Astrocyte of the hippocampus (primary cell): ENCODE data around the gene SSRP1.

Source experiments
- DNase-seq: peaks from one replicate; pipeline ENCODE4 v3.0.0; 2011; ENCODE audit warnings: low read depth, low spot score

The SSRP1 gene

DNA sequence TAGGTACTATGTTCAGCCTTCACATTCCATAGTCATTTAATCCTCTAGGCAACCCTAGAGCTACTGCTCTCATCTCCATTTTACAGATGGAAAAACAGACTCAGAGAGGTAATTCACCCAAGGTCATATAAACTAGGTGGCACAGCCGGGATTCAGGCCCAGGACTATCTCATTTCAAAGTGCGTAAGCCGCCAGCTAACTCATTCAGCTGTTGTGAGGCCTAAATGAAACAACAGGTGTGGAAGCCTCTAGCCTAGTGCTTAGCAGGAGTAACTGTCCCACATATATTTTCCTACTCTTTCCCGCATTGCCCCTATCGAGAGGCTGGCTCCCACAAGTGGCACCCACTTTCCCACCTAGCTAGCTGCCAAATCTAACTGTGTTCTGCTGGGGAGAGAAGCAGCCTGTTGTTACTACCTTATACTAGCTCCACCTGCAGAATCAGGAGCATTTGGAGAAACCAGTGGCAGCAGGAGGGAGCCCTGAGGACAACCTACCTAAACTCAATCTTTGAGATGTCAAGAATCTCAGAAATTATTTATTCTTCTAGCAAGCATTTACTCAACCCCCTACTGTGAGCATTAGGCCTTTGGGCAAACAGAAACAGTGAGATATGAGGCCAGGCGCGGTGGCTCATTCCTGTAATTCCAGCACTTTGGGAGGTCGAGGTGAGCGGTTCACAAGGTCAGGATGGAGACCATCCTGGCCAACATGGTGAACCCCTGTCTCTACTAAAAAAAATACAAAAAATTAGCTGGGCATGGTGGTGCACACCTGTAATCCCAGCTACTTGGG lies 24.4 kb upstream of the SSRP1 start:
- DNase-seq = peak; percentile 16

DNA sequence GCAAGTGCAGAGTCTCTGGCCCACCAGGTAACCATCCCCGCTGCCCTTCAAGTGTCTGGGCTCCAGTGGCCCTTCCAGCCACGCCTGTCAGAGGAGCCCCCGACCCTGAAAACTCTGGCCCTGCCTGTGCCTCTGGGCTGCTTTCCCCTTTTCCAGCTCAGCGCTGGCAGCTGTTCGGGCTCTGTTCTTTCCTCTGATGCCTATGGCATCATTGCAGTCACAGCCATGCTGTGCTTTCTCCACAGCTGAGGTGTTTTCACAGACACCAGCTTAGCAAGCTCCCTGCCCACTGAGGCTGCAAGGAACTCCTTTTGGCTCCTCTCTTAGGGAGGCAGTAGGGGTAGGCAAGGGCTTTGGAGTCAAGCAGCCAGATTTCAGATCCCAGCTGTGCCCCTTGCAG lies 23.7 kb upstream of the SSRP1 start:
- no peak for DNase-seq

DNA sequence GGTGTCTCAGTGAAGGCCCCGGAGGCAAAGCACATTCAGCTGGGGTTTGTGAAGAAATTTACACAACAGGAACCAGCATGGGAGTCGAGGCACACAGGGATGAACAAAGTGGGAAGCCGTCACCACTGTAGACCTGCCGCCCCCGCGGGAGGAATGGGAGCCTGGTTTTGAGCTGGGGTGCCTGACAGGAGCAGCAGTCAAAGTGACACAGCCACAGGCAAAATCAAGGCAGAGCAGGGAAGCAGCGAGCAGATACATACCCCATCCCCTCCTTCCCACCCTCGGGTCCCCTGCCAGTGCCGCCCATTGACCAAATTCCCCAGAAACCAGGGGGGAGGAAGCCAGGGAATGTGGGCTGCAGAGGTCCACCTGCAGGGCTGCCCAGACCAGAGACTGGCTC lies 23.3 kb upstream of the SSRP1 start:
- DNase-seq = no peak

DNA sequence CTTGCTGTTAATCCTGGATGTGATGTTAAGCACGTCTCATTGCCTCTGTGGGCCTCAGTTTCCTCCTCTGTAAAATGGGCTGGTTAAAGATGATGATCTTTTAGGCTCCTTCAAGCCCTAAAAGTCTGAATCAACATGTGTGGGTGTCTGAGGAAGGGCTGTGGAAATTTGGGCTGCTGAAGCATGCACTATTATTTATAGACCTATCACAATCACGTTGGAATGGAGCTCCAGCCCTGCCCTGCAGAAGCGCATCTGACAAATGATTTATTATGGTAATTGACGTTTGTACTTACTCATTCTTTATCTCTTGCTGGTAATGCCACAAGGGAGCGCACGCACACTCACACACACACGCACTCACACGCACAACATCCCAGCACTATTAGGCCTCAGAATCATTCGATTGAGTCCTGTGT lies 22.9 kb upstream of the SSRP1 start:
- no peak for DNase-seq

DNA sequence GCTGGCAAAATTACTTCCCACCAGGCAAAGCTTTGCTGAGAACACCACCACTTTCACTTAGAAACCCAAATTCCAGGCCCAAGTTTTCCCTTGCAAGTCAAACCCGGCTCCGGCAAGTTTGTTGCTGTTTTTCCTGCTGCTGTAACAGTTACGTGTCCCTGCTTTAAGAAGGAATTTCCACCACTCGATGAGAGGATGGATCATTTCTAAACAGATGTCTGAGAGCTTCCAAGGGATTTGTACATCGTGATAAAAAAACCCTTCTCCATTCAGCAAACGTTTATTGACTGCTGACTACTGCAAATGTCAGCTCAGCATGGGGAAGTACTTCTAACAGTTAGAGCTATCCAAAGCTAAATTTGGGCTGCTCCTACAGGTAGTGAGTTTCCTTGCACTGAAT lies 22.2 kb upstream of the SSRP1 start:
- DNase-seq = no peak

DNA sequence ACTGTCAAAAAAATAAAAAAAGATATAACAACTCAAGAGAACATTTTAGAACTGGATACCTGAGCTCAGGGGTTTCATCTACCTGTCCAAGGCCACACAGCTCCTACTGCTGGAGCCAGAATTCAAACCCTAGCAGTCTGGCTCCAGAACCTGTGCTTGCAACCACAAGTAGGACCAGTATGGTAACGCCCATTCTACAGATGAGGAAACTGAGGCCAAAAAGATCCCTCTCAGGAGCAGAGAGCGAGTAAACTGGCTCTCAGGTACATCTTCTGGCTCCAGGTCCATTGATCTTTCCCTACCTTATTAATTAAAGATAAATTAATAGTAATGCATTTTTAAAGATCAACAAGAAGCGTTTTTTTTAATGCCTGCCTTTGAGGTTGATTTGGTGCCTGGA lies 21.6 kb upstream of the SSRP1 start:
- DNase-seq = no peak

DNA sequence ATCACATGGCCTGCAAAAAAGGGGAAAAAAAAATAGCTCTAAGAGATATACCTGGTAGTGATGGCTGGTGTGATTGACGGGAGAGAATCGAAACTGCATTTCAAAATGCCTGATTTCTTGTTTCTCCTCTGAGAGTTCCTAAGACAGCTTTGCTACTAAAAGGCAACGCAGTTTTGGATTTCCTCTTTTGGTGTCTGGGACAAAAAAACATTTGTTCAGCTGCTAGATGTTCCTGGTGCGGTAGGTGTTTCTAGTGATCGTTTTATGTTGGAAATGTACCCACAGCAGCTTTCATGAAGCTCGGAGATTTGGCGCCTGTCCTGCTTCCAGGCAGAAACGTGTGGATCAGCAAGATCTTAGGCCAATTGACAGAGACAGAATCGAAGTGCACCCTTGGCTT lies 20.6 kb upstream of the SSRP1 start:
- no peak for DNase-seq

DNA sequence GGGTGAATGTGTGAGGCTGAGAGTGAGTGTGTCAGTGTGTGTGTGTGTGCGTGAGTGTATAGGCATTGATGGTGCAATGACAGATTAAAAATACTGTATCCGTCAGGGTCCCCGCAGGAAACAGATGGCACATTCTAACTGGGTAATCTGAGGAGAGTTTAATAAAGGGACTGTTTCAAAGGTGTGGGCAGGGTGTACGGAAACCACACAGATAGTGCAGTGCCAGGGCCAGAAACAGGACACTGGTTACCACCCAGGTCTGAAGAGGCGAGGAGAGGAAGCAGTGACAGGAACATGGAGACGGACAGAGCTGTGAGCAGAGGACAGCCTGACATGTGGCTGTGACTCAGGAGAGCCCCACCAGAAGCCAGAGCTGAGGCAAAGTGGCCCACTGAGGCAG lies 19.0 kb upstream of the SSRP1 start:
- no peak for DNase-seq

DNA sequence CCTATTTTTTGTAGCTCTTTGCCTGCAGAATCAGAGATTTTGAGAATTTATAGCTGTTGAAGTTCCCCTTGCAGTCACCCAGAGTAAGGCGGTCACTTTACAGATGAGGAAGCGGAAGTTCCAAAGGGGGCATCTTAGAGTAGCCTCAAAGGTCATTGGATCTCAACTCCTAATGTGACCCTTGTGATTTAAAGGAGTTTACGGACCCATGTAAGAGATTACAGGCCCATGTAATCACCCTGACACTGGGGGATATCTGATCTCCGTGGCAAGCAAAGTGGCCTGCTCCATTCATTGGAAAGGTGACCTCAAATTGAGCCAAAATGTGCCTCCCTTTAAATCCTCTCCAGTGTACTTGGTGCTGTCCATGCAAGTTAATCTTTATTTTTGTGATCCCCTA lies 18.2 kb upstream of the SSRP1 start:
- DNase-seq = no peak

DNA sequence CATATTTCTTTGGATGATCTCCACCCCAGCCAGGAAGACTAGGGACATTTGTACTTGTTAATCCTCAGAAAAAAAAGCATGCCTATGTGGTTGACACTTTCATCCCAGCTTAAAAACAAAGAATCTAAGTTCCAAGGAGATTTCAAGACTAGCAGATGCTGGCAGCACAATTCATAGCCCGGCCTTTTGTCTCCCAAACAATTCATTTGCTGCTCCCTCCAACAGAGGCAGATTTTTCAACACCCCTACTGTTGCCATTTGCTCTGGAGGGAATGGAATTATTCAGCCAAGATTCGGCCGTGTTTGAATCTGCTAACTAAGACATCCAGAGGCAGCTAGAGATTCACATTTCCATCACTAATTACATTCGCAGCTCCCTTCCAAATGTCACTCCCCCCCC lies 17.8 kb upstream of the SSRP1 start:
- no peak for DNase-seq

DNA sequence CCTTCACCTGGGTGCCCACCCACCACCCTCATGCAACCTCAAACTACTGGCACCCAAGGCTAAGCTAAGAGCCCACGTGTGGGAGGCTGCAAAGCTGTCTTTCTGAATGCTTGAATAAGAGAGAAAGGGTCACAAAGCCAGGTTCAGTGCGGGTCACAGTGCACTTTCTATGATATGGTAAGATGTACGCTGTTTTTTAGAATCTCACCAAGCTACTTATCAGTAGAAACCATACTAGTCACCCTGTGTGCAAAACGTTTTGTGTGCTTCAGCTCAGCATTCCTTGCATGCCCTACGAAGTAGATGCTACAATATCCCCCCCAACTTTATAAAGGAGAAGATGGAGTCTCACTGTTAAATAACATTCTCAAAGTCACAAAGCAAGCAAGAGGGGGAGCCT lies 17.3 kb upstream of the SSRP1 start:
- no peak for DNase-seq

DNA sequence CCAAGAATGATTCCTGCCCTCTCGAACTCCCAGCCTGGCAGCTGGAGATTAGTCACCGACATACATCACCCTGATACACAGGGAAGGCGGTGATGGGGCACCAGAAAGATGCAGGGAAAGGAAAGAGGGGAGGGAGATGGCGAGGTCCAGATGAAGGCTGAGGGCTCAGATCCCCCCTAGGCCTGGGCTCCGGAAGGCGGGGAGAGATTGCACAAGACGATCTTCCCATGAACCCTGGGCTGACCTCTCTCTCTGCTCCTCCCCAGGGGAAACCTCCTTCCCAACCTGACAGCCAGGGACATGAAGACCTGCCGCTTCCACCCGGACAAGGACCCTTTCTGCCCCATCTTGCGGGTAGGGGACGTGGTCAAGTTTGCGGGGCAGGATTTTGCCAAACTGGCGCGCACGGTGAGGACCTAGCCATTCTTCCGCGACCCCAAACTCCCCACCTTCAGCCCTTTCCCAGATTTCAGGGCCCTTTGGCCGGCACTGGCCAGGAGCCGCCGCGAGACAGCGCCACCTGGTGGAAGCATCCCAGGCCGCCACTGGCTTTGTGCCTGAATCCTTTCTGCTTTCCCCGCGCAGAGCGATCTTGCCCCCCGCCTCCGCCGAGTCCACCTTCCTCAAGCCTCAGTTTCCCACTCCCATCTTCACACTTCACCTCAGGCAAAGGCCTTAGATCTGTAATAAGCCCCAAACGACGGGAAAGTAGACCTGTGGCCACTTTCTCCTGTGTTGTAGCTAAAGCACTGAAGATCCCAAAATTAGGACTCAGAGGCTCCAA lies 14.0 kb upstream of the SSRP1 start:
- DNase-seq = peak; percentile 59

DNA sequence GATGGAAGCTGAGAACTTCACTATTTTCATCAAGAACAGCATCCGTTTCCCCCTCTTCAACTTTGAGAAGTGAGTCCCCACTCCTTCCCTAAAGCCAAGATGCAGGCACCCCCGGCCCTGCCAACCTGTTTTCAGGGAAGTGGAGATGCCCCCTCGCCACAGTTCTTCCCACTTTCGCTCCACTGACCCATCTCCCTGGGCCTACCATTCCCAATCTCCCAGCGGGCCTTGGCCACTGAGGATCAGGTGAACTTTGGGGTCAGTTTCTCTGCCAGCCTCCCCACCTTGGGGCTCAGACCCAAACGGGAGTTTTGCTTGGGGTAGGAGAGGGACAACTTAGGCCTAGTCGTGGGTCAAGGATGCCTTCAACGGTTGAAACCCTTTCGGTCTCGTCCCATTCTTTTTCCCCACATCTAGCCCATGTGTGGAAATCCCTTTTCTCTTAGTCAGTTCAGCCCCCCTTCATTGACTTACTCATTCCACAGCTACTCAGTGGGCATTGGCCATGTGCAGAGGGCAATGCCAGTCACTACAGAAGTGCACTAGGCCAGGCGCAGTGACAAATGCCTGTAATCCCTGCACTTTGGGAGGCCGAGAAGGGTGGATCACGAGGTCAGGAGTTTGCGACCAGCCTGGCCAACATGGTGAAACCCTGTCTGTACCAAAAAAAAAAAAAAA lies 13.1 kb upstream of the SSRP1 start:
- no peak for DNase-seq

DNA sequence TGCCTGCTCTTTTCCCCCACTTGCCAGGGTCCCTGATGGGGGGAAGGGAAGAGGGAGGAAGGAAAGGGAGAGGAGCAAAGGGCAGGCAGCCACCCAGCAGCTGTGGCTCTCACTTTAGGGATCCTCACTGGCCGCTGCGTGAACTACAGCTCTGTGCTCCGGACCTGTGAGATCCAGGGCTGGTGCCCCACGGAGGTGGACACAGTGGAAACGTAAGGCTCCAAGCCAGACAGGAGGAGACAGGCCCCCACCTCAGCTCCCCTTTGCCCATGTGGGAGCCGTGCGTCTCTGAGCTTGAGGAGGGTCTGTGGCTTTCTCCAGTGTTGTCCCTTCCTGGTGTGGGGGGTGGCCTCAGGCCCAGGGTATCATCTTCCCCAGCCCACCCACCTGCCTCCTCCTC lies 12.4 kb upstream of the SSRP1 start:
- DNase-seq = no peak

DNA sequence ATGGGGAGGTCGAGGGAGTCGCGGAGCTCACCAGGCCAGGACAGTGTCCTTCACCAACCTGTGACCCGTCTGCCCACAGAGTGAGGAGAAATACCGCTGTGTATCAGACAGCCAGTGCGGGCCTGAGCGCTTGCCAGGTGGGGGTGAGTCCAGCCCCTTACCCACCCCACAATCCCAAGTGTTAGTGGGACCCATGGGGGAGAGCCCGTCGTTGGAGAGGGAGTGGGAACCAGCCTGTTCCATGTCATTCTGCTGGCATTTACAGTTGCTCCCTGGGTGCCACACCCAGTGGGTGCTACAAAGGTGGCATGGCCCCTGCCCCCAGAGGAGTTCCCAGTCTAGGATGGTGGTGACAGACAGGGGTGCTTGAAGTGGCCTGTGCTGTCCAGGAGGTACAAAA lies 11.6 kb upstream of the SSRP1 start:
- no peak for DNase-seq

DNA sequence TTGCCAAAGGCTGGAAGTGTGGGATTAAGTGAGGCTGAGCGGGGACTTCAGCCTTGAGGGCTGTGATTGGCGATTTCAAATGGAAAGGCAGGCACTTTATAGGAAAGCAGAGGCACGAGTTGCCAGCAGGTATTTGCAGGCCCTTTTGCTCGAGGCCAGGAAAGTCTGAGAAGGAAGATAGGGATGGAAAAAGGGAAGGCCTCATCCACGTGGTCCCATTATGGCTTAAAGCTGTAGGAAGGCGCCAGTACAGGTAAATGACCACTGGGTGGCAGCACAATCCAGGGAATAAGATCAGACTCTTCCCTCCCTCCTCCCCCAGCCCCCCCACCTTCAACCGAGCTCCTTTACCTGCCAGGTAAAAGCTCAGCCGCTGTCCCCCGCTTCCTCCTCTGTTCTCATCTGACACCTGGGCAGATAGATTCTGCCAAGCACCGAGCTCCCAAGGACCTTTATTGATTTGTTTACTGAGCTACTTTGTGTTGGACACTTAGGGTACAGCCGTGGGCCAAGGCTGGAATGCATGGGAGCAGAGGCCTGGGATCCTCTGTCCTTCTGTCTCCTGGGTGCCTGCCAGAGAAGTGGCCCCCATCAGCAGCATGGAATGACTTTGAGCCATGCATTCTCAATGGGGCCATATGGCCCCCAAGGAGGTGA lies 10.0 kb upstream of the SSRP1 start:
- peak; percentile 78 for DNase-seq

DNA sequence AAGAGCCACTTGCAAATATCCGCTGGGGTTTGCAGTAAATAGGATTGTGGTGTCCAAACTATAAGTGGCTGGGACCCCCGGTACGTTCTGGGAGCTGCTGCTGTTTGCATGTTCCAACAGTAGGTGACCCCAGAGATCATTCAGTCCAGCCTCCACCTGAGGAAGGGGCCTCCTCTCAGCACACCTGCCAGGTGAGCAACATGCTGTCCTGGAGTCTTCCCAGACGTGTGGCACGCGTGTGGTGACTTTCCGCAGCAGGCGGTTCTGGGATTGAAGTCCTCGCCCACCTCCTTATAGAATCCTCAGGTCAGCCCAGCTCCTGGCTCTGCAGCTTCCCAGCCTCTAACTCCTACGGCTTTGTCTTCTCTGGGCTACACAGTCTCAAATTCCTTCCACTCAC lies 9.1 kb upstream of the SSRP1 start:
- no peak for DNase-seq

DNA sequence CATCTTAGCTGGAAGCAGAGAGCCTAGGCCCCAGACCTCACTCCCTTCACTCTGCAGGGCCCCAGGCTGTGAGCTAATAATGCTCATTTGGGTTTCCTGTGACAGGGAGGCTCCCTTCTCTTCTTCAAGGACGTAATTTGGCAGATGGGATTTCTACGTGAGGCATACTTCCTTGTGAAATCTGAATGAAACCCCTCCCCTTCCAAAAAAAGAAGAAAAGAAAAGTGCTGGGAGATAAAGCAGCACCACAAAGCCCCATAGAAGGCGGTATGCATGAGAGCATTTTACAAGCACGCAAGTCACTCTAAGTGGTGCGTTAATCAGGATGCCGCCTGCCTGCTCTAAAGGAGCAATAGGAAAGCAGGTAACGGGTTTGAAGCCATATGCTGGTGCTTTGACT lies 8.1 kb upstream of the SSRP1 start:
- no peak for DNase-seq

DNA sequence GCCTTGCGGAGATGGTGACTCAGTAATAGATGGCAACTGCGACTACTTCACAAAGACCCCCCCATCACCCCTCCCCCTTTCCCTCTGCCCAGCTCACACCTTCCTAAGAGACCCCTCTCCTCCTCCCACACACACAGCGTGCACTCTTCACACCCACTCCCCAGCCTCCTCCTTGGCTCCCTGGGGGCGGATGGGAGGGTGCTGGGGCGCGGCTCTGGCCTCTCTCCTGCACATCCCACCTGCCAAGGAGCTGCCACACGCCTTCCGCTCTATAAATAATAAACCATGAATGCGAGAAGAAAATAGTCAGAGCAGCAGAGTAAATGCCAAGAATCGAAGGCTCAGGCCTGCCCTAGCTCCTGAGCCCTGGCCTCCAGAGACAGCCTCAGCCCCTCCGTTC lies 7.0 kb upstream of the SSRP1 start:
- no peak for DNase-seq

DNA sequence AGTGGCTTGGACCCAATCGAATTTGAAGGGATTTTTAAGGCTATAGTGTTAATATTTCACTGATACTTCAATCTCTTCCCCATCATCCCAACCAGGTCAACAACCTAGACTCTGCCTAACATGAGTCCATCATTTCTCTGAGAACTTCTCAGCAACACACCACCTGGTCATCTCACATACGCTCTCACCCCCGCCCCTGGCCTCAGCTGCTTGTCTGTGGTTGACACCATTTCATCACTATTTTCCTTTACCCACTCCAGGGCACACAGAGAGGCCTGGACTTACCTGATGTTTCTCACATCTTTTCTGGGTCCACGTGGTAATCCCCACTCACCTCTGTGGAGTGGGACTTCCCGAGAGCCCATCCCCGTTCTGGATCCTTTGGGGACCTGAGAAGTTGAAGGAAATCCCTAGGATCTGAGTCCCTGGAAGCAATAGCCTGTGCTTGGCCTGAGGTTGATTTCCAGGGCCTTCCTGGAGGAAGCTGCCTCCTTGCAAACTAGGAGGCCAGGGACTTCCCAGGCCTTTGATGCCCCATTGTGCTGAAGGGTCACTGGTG lies 5.6 kb upstream of the SSRP1 start:
- no peak for DNase-seq

DNA sequence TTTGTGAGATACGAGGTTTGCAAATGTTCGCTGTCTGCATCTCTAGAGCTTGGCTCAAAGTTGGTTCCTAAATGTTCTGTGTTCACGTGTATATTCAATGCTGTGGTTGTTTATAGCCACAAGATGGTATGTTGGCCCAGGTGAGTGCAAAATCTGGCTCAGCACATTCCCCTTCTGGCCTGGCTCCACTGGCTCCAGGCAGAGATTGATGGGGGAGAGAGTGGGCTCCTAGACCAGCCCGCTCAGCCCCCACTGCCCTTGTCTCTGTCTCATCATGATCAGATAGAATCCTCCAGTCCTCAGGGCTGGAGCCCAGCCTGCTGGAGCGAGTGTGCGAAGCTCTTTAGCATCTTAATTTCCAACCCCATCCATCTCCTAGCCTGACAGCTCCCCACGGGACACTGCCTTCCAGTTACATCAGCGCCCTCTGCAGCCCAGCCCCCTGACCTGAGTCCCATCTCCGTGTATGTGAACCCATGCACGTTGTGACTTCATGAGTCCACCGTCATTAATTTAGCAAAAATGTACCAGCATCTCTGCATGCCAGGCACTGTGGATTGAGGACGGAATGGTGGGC lies 4.4 kb upstream of the SSRP1 start:
- DNase-seq = no peak

DNA sequence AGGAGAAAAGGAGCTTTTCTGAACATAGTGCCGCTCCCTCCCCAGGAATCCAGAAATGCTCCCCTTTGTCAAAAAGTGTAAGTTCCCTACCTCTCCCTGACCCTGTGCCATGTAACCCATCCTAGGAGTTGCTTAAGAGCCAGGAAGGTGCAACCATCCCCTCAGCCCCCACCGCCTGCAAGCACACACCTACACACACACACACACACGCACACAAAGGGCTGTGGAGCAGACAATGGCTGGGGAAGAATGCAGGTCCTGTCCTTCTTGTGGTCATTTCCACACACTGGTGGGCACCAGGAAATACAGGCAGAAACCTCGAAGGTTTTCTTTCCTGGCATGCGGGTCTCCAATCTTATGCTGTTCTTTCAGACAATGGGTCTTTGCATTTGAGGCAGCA lies 3.6 kb upstream of the SSRP1 start:
- DNase-seq = no peak
